ENCODE measurements around the gene APLP2. TPM values are rescaled to one million over a fixed set of nuclear protein-coding genes. Genes with fewer than 3 reads are reported as not detected.

APLP2 gene
- total RNA-seq, 1 donor = 278 TPM

DNA sequence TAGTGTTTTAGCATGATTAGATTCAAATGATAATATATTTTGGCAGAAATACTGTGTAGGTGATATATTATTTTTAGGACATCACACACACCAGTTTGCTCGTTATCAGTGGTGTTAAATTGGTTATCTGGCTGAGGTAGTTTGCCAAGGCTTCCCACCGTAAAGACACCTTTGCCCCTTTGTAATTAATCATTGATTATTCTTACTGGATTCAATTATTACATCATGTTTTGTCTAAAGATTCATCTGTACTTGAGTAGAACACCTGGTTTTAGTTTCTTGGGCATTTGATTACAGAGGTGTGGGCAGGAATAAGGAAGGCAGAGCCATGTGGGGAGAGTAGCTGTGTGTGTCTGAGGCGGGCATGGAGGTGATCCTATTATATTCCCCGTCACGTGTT lies 50.4 kb downstream of the APLP2 start:
- H3K4me3 ChIP-seq (ENCODE audit: low read depth, low read length) = no peak overlapping the region
- TF ChIP-seq, protein P1, sequence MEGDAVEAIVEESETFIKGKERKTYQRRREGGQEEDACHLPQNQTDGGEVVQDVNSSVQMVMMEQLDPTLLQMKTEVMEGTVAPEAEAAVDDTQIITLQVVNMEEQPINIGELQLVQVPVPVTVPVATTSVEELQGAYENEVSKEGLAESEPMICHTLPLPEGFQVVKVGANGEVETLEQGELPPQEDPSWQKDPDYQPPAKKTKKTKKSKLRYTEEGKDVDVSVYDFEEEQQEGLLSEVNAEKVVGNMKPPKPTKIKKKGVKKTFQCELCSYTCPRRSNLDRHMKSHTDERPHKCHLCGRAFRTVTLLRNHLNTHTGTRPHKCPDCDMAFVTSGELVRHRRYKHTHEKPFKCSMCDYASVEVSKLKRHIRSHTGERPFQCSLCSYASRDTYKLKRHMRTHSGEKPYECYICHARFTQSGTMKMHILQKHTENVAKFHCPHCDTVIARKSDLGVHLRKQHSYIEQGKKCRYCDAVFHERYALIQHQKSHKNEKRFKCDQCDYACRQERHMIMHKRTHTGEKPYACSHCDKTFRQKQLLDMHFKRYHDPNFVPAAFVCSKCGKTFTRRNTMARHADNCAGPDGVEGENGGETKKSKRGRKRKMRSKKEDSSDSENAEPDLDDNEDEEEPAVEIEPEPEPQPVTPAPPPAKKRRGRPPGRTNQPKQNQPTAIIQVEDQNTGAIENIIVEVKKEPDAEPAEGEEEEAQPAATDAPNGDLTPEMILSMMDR (IDR thresholded peaks at IDR 0.05; ENCODE audit: insufficient read depth, low read depth, low read length) = no peak
- DNase-seq (ENCODE audit: low read depth) = no peak

DNA sequence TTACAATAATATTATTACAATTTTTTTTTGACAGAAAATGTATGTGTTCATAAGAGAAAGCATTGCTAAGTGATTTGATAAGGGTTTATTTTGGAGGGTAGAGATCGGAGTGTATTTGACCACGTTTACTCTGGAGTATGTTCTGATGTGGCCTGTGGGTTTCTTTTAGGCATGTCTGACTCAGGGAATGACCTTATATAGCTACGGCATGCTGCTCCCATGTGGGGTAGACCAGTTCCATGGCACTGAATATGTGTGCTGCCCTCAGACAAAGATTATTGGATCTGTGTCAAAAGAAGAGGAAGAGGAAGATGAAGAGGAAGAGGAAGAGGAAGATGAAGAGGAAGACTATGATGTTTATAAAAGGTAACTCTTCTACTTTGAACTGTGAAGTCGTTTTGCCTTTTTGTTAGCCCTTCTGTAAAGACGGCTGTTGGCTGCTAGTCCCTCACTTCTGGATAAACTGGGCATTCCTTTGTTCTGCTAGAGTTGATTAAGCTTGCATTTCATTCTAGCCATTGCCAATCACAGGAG lies 51.8 kb downstream of the APLP2 start:
- peak; percentile 40 for DNase-seq (ENCODE audit: low read depth)
- H3K4me3 ChIP-seq (ENCODE audit: low read depth, low read length) = no peak overlapping the region
- TF ChIP-seq, protein P1 (IDR thresholded peaks at IDR 0.05; ENCODE audit: insufficient read depth, low read depth, low read length) = no peak

DNA sequence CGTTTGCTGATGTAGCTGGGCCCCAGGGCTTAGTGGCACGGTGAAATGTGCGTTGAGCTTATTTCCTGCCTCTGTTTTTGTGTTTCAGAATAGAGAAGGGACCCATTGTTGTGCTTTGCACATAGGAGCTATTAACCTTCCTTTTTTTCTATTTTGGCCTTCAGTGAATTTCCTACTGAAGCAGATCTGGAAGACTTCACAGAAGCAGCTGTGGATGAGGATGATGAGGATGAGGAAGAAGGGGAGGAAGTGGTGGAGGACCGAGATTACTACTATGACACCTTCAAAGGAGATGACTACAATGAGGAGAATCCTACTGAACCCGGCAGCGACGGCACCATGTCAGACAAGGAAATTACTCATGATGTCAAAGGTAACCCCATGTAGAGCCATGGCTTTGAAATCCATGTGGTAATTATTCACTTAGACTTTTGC lies 52.5 kb downstream of the APLP2 start:
- H3K4me3 ChIP-seq (ENCODE audit: low read depth, low read length) = no peak overlapping the region
- TF ChIP-seq, protein P1 (IDR thresholded peaks at IDR 0.05; ENCODE audit: insufficient read depth, low read depth, low read length) = no peak

DNA sequence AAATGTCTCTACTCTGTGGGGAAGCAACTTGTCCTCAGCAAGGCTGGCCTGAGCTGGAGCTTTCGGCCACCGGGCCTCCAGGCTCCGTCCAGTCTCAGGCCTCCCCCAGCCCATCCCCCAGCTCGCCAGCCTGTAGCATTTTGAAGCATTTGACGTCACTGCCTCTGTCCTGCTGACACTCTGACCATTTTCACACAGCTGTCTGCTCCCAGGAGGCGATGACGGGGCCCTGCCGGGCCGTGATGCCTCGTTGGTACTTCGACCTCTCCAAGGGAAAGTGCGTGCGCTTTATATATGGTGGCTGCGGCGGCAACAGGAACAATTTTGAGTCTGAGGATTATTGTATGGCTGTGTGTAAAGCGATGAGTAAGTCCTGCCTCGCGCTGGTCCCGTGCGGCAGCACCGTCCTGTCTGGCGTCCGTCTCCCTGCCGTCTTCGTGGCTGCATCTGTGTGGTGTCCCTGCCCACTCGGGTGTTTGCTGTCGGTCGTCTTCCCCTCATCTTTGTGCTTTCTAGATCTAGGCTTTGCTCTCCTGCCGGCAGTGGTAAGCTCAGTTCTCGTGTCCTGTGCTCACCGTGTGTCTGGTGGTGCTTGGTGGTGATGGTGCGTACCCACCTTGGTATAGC lies 53.8 kb downstream of the APLP2 start:
- TF ChIP-seq, protein P1 (IDR thresholded peaks at IDR 0.05; ENCODE audit: insufficient read depth, low read depth, low read length) = no peak
- no peak overlapping the region for H3K4me3 ChIP-seq (ENCODE audit: low read depth, low read length)
- no peak for DNase-seq (ENCODE audit: low read depth)

More for the DNA sequence above, 52.5 kb downstream of the APLP2 start:
- no peak for DNase-seq (ENCODE audit: low read depth)

DNA sequence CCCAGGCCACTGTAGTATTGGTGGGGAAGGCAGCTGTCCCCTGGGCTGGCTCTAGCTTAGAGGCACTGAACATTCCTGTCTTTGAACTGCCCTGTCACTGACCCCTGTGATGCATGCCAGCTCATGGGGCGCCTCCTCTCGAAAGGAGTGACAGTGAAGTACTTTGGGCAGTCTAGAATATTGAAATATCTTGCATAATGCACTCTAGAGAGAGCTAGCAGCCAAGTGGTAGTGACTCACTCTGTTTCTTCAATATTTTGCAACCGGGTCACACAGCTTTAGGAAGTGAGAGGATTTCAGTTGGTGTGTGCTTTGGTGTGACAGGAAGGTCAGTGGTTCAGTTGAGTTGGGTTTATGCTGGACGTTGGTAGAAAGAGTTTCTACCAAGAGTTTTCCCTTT lies 54.4 kb downstream of the APLP2 start:
- TF ChIP-seq, protein P1 (IDR thresholded peaks at IDR 0.05; ENCODE audit: insufficient read depth, low read depth, low read length) = no peak
- peak; percentile 91 for DNase-seq (ENCODE audit: low read depth)
- no peak overlapping the region for H3K4me3 ChIP-seq (ENCODE audit: low read depth, low read length)

DNA sequence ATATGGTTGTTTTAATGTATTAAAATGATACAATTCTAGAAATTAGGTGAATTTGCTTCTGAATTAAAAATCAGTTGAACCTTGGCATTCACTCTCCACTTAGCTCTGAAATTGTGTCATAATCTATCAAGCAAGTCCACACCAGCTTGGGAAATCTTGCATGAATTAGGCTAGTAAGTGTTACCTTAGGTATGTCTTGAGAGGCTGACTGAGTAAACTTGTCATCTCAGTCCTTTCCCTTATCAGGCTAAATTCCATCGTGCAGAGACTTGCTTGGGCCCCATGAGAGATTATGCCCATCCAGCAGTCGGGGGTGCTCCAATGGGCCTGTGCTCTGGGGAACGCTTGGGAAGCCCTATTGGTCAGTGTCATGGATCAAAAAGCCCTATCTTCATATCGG lies 55.9 kb downstream of the APLP2 start:
- no peak for DNase-seq (ENCODE audit: low read depth)
- TF ChIP-seq, protein P1 (IDR thresholded peaks at IDR 0.05; ENCODE audit: insufficient read depth, low read depth, low read length) = no peak
- H3K4me3 ChIP-seq (ENCODE audit: low read depth, low read length) = no peak overlapping the region

DNA sequence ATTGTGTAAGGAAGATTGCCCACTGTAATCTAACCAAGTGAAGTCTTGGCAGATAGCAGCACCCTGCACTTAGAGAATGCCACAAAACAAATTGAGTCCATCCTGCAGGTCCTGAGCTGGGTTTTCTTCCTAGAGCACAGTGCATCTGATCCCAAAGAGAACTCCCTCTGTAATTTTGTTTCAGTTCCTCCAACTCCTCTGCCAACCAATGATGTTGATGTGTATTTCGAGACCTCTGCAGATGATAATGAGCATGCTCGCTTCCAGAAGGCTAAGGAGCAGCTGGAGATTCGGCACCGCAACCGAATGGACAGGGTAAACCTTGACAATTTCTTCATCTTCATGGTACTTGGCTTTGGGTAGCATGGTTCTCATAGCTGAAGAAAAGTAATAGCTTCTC lies 56.8 kb downstream of the APLP2 start:
- no peak for DNase-seq (ENCODE audit: low read depth)
- H3K4me3 ChIP-seq (ENCODE audit: low read depth, low read length) = no peak overlapping the region
- TF ChIP-seq, protein P1 (IDR thresholded peaks at IDR 0.05; ENCODE audit: insufficient read depth, low read depth, low read length) = no peak

Data from fibroblast of villous mesenchyme (primary cell).